Measurements from ENCODE around the gene EOGT. TPM values are rescaled to one million over a fixed set of nuclear protein-coding genes. Genes with fewer than 3 reads are reported as not detected.
A peak's percentile ranks its signal among the peaks of the same experiment; 100 is the strongest.

EOGT gene
- total and polyA plus RNA-seq, 10 of the 15 experiments (the other 5 are each of a cell fraction or from before 2014, with no cell fraction given): 3.5 to 16.5 (median 8.3) TPM

- Histone ChIP-seq H3K27me3 (replicated peaks in 1 of 2; ENCODE audit: control insufficient read depth in 2 of 2, insufficient read depth in 2 of 2, low read length in 1 of 2) (no peaks in the 10 kb centered on the region), H3K79me2 (ENCODE audit: control insufficient read depth, insufficient read depth, low read length) (no peaks in the 10 kb centered on the region), H3K9me3 (replicated peaks; ENCODE audit: control insufficient read depth, insufficient read depth, low read length) (no peaks in the 10 kb centered on the region), H2AFZ (ENCODE audit: control insufficient read depth, low read depth, low read length) (no peak overlapping the region), H3K27ac (ENCODE audit: control insufficient read depth, insufficient read depth) (no peak overlapping the region), H4K20me1 (ENCODE audit: control insufficient read depth, insufficient read depth) (no peaks in the 10 kb centered on the region), H3K36me3 (ENCODE audit: control insufficient read depth in 2 of 2, insufficient read depth in 2 of 2, low read length in 1 of 2) (peaks cover 0 to 4% of the 10 kb centered on the region in 2 experiments; a peak in 2 of 4 replicates), H3K4me2 (ENCODE audit: control insufficient read depth, insufficient read depth) (no peak overlapping the region), H3K9ac (ENCODE audit: control insufficient read depth, insufficient read depth, low read length) (no peak overlapping the region), H3K4me1 (ENCODE audit: control insufficient read depth, insufficient read depth, low read length) (no peaks in the 10 kb centered on the region), H3K4me3 (no peak overlapping the region)
- BruUV-seq (replicated peaks): no TSS peak
- ChIA-PET CTCF (no interaction called here), SMC1A (ENCODE audit: uncharacterized antibody, unreplicated experiment) (no interaction called here), RAD21 (ENCODE audit: unreplicated experiment) (interaction anchor here (1.0 kb wide), 1 partner anchor 11 kb away, joined by 4 read pairs; no protein-coding TSS in a partner anchor), POLR2A (no interaction called here)
- in situ Hi-C loops (cut with MboI) (no loop called here), intact Hi-C loops (cut with micrococcal nuclease; ENCODE audit: unreplicated experiment) (no loop called here)
- ATAC-seq (peak; percentile 88), DNase-seq (ENCODE audit: low read depth, low spot score) (no peak), FAIRE-seq (no peak)
- 86% methylated on average over 6 of the region's 6 CpGs for WGBS (ENCODE audit: insufficient coverage, insufficient replicate concordance, low lambda C conversion rate, missing lambda C conversion rate)
- TF ChIP-seq NFYB (IDR thresholded peaks at IDR 0.05; ENCODE audit: insufficient read depth, low read depth, low read length) (no peak), ZNF274 (IDR thresholded peaks at IDR 0.05; ENCODE audit: insufficient read depth, insufficient read length) (no peak), EZH2 (IDR thresholded peaks at IDR 0.05; ENCODE audit: borderline replicate concordance, control insufficient read depth, low read depth, low read length) (no peak), KDM1A (IDR thresholded peaks at IDR 0.05; ENCODE audit: borderline replicate concordance) (no peak), CTCF (IDR thresholded peaks at IDR 0.05 in 2 of 3, conservative IDR thresholded peaks at IDR 0.05 in 1 of 3; ENCODE audit: control insufficient read depth in 2 of 3, extremely low read depth in 1 of 3, insufficient read depth in 1 of 3, low read depth in 3 of 3, low read length in 3 of 3) (peak in 1 of 3 experiments; percentile 8; a peak in 1 of 6 replicates), BHLHE40 (IDR thresholded peaks at IDR 0.05; ENCODE audit: borderline replicate concordance in 1 of 2, low read depth in 2 of 2, low read length in 1 of 2) (peak; percentile 51 to 76; a peak in 2 of 4 replicates), SUZ12 (IDR thresholded peaks at IDR 0.05; ENCODE audit: unreplicated experiment) (no peak), GATAD2B (conservative IDR thresholded peaks at IDR 0.05; ENCODE audit: low read depth) (no peak), TCF7 (IDR thresholded peaks at IDR 0.05; ENCODE audit: borderline replicate concordance) (no peak), TCF3 (IDR thresholded peaks at IDR 0.05; ENCODE audit: borderline replicate concordance, insufficient read depth, low read depth, low read length) (no peak), ATF7 (IDR thresholded peaks at IDR 0.05; ENCODE audit: low read depth) (peak; percentile 82), CREM (IDR thresholded peaks at IDR 0.05; ENCODE audit: low read depth) (no peak), BMI1 (IDR thresholded peaks at IDR 0.05; ENCODE audit: borderline replicate concordance) (peak; percentile 61; the same call in 1 of the 2 replicates), NR2C2 (IDR thresholded peaks at IDR 0.05; ENCODE audit: borderline replicate concordance, control insufficient read depth, insufficient read length, low read depth) (no peak), PAX5 (IDR thresholded peaks at IDR 0.05; ENCODE audit: borderline replicate concordance, low read depth, low read length) (no peak), RAD51 (IDR thresholded peaks at IDR 0.05) (peak; percentile 64), TAF1 (IDR thresholded peaks at IDR 0.05; ENCODE audit: borderline replicate concordance, low read depth, low read length) (no peak), IKZF1 (conservative IDR thresholded peaks at IDR 0.05) (peak; percentile 44; the same call in 1 of the 2 replicates), FOS (IDR thresholded peaks at IDR 0.05; ENCODE audit: borderline replicate concordance, extremely low read depth, insufficient read length) (no peak), JUNB (IDR thresholded peaks at IDR 0.05) (0 out of 2 replicates have a peak, but pooled peaks have one; percentile 16), CHD4 (IDR thresholded peaks at IDR 0.05) (no peak), POLR2A (IDR thresholded peaks at IDR 0.05; ENCODE audit: low read depth, low read length) (no peak), DPF2 (IDR thresholded peaks at IDR 0.05) (peak; percentile 85), POLR2AphosphoS2 (IDR thresholded peaks at IDR 0.05; ENCODE audit: low read depth, low read length) (no peak), EP300 (IDR thresholded peaks at IDR 0.05; ENCODE audit: borderline replicate concordance in 1 of 2, control insufficient read depth in 1 of 2, low read depth in 2 of 2, low read length in 2 of 2) (peak; percentile 13 to 27; a peak in 1 of 4 replicates), BACH1 (IDR thresholded peaks at IDR 0.05; ENCODE audit: borderline replicate concordance) (peak; percentile 60; the same call in 1 of the 2 replicates), NR2F1 (conservative IDR thresholded peaks at IDR 0.05) (0 out of 2 replicates have a peak, but pooled peaks have one; percentile 28)
Observed at GRCh38 chr3:68997887-68998286, 15.6 kb downstream of the EOGT start.

Data from GM12878 (cell line).